DOHH2 (cell line): ENCODE measurements around the gene DIP2C.

Source experiments
- EZH2phosphoT487 ChIP-seq: fragments of 200-600 bp; sonication (generic); IDR thresholded peaks from 2 replicates; pipeline ENCODE4 v1.6.1; 2017; ENCODE audit warnings: borderline replicate concordance, mild to moderate bottlenecking, antibody characterized with exemption, low read length, moderate library complexity, mixed read lengths
- TF ChIP-seq, protein P1 (sequence below): fragments of 200-600 bp; sonication (generic); IDR thresholded peaks from one replicate; pipeline ENCODE4 v1.5.1; 2014; ENCODE audit warnings: antibody characterized with exemption, mild to moderate bottlenecking, low read depth, low read length; ENCODE audit not compliant: poor library complexity, severe bottlenecking

DNA sequence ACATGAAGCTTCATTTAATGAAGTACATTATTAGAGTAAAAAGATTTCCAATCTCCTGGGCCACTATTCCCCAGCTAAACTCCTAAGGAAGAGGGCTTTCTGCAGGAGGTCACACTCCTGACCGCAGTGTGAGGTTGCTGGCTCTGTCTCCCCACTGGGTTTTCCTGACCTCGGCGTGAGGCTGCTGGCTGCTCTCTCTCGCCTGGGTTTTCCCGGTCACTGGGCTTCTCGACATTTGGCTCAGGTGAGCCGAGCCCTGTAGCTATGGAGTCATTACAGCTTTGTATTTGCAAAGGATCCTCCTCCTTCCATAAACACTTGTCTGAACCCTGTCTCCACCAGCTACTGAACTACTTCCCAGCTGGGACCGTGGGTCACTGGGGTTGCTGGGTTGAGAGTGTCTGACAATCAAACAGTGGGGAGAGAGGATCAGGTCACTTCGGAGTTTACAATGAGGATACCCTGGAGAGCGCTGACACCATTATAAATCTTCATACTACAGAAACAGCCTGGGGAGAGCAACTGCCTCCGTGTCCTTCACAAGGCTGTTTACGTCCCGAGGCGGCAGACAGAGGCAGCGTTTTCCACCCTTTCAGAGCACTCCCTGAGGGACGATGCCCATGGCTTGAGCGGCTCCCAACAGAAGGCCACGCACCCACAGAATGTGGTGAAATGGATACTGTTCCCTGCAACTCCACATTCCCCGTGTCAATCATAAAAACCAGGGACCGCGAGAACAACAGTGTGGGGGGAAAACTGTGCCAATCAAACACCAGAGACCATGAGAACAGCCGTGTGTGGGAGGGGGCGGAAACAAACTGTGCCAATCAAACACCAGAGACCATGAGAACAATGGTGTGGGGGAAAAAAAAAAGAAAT lies 328.0 kb downstream of the DIP2C start:
- TF ChIP-seq, protein P1, sequence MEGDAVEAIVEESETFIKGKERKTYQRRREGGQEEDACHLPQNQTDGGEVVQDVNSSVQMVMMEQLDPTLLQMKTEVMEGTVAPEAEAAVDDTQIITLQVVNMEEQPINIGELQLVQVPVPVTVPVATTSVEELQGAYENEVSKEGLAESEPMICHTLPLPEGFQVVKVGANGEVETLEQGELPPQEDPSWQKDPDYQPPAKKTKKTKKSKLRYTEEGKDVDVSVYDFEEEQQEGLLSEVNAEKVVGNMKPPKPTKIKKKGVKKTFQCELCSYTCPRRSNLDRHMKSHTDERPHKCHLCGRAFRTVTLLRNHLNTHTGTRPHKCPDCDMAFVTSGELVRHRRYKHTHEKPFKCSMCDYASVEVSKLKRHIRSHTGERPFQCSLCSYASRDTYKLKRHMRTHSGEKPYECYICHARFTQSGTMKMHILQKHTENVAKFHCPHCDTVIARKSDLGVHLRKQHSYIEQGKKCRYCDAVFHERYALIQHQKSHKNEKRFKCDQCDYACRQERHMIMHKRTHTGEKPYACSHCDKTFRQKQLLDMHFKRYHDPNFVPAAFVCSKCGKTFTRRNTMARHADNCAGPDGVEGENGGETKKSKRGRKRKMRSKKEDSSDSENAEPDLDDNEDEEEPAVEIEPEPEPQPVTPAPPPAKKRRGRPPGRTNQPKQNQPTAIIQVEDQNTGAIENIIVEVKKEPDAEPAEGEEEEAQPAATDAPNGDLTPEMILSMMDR, result no peak
- no peak for TF ChIP-seq EZH2phosphoT487
